NCI-H1436 treated with DMSO at 0.1 percent for 48 hours (cell line): ENCODE results near the gene IPO4.
A peak's percentile ranks its signal among the peaks of the same experiment; 100 is the strongest.
"Not testable (repeated sequence)": the region's sequence is repeated elsewhere in the genome, so short reads cannot be mapped to it uniquely, and the experiment has no call there.

ENCODE experiments used
- DNase-seq: peaks from one replicate; lab custom pipeline; 2025; lab: John Stamatoyannopoulos, UW

Gene IPO4, protein sequence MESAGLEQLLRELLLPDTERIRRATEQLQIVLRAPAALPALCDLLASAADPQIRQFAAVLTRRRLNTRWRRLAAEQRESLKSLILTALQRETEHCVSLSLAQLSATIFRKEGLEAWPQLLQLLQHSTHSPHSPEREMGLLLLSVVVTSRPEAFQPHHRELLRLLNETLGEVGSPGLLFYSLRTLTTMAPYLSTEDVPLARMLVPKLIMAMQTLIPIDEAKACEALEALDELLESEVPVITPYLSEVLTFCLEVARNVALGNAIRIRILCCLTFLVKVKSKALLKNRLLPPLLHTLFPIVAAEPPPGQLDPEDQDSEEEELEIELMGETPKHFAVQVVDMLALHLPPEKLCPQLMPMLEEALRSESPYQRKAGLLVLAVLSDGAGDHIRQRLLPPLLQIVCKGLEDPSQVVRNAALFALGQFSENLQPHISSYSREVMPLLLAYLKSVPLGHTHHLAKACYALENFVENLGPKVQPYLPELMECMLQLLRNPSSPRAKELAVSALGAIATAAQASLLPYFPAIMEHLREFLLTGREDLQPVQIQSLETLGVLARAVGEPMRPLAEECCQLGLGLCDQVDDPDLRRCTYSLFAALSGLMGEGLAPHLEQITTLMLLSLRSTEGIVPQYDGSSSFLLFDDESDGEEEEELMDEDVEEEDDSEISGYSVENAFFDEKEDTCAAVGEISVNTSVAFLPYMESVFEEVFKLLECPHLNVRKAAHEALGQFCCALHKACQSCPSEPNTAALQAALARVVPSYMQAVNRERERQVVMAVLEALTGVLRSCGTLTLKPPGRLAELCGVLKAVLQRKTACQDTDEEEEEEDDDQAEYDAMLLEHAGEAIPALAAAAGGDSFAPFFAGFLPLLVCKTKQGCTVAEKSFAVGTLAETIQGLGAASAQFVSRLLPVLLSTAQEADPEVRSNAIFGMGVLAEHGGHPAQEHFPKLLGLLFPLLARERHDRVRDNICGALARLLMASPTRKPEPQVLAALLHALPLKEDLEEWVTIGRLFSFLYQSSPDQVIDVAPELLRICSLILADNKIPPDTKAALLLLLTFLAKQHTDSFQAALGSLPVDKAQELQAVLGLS

GRCh38 chr14:24188251-24189058 lies at the start of gene IPO4:
Gene IPO4, minus strand, starts transcription at chr14:24188816. Its CDS starts 29 bp downstream, at chr14:24188787.
- DNase-seq = peak; percentile 91

- DNase-seq = no peak
Measured at GRCh38 chr14:24238123-24238522, 49.5 kb upstream of the IPO4 start.

DNA sequence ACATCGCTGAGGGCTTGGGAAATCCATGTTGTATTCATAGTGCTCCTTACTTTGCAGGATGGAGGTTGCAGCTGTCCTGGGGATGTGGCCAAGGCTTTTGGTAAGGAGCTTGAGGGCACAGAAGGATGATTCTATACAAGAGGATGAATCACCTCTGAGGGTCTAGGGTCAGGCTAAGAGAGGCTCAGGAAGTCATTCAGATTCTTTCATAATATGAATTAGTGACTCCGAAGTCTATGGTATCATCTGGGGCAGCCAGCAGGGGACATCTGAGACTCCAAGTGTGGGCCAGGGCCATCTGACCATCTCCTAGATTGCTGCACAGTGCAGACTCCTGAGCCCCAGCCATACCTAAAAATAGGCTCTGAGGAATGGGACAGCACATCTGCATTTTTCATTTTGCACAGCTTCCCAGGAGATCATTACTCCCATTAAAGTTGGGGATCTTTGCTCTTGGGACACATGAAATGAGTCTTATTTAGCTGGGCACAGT lies 48.9 kb upstream of the IPO4 start:
- no peak for DNase-seq

DNA sequence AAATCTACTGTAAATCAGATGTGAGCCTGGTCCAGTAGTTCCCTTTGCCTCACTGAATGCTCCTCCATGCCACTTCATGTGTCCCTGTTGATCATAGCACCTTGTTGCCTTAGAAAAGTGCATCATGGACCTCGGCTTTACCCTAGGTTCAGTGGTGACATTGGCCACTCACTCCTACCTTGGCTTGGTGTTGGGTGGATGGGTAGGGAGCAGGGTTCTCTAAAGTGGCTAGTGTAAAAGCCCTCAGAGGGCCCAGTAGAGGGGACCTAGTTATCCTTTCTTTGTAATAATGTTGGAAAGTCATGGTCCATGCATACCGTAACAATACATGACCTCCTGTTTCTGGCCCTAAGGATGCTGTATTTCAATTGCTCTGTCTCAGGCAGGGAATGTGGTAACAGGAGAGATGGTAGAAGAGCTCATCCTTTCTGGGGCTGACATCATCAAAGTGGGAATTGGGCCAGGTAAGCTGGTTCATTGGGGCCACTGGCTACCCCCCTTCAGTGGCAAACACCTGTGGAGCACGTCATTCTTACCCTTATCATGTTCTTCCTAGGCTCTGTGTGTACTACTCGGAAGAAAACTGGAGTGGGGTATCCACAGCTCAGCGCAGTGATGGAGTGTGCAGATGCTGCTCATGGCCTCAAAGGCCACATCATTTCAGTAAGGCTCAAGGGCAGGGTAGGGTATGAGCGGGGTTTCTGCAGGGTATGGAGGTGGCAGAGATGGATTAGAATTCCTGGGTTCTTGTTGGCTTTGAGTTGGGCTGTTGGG lies 48.3 kb upstream of the IPO4 start:
- no peak for DNase-seq

DNA sequence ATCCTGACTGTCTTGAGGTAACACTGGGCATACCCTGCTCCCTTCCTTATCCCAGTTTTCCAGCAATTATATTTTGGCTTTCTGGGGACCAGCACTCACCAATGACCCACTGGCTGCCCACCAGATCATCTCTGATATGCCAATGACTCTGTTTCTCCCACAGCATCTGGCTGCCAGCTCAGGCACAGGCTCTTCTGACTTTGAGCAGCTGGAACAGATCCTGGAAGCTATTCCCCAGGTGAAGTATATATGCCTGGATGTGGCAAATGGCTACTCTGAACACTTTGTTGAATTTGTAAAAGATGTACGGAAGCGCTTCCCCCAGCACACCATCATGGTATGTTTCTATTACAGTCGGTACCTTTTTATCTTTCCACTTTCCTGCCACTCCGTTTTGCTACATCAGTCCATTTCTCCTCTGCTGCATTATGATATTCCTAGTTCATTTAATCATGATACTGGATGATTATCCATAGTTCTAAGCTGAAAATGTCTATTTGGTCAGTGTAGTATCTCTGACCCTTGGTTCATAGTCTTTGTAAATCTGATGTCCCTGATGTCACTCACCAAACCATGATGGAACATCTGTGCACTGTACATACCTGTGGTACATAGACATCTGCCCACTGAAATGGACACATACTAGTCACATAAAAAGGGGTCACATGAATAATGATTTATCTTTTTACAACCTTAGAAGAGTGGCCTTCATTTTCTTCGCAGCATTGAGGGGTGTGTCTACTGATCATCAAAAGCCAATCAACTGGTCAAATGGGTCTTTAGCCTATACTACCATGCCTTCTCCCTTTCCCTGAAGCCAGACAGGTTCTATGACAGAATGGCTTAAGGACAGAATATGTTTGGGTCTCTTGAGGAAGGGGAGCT lies 47.4 kb upstream of the IPO4 start:
- no peak for DNase-seq

DNA sequence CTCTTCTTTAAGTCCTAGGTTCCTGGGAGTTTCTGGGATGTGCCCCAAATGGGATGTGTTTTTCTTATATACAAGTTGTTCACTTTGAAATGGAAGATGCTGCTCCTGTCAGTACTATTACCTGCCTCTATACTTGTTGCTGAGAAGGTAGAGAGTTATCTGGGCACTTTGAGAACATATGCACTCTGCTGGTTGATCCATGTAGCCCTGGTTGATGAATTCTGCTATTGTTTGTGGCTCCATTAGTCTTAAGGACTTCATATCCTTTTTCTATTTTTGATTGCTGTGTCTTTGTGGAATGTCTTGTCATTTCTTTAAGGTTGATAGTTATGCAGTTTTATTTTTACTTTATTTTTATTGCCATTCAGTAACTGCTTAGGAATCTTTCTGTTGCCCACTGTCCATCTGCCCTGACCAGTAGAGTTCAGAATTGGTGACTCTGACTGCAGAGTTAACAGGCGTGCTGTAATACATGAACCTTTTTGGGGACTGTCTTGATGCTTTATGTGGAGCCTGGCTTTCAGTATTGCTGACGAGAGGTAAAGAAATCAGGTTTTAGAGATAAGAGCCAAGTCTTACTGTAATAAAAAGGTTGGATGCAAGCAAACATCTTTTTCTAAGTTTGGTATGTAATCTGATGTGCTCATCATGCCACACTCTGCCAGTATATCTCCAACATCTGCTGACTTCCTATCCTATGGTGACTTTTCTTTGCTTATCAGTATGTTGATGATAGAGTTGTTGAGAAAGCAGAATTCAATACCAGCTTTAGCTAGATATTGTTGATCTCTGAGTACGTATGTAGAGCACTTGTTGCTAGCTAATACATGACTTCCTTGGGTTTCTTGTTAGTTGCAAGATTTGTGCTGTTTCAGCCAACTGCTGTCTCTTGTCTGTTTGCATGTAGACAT lies 45.7 kb upstream of the IPO4 start:
- no peak for DNase-seq

- no peak for DNase-seq
Measured at GRCh38 chr14:24233538-24233866, 44.9 kb upstream of the IPO4 start.

DNA sequence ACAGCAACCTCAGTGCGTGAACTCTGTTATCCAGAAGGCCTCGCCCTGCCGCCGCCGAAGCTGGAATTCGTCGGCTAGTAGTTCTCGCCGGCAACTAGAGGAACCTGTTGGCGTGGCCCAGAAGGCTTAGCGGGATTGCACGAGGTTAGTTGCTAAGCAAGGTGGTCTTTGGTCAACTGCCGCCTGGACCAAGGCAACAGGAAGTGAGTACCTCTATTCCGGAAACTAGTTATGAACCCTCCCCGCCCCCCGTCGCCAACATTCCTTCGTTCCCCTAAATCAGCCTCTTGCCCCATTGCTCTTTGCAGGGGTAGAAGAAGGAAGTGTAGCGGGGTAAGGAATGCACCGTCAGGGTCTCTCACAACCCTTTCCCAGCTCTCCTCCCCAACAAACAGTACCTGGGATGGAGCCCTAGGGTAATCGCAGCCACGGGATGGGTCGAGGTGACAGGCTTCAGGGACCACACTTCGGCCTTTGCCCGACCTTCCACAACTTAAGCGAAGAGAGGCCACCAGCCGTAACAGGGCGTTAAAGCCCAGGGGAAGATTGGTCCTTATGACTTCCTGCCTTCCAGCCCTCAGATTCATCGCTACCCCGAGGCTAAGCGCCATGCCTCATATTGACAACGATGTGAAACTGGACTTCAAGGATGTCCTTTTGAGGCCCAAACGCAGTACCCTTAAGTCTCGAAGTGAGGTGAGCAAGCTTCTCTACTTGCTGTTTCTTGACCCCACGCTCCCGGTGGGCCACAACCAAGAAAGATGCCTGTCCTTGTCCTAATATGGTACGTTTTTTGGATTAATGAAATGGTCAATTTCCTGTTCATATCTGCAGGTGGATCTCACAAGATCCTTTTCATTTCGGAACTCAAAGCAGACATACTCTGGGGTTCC lies 44.3 kb upstream of the IPO4 start, which contains the start of gene GMPR2:
GMPR2 (plus strand) TSS at position 285 of the 893 bp plus-strand sequence; CDS start at position 610, 325 bp downstream.
- DNase-seq = no peak

DNA sequence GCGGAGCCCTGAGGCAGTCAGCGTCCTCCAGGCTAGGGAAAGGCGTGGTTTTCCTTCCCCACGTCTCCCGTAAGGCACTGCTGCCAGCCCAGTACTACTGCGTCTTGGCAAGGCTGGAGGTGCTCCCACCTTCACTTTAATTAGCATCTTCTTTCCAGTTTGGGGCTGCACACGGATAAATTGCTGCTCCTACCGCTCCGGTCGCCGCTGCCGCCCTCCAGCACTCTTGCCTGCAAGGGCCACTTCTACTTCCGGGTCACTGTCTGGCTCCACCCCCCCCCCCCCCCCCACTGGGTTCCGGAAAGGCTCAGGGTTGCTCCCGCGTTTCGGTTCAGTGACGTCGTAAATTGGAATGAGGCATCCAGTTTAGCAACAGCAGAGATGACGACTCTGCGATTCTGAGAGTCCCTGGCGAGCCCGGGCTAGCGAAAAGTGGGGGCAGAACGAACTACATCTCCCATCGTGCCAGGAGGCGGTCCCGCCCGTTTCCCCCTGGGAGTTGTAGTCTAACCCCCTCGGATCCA lies 43.6 kb upstream of the IPO4 start, which contains the start of gene NEDD8:
NEDD8 (minus strand) TSS at position 247 of the 524 bp plus-strand sequence; CDS start at position 147, 100 bp downstream.
- DNase-seq = peak; percentile 46

DNA sequence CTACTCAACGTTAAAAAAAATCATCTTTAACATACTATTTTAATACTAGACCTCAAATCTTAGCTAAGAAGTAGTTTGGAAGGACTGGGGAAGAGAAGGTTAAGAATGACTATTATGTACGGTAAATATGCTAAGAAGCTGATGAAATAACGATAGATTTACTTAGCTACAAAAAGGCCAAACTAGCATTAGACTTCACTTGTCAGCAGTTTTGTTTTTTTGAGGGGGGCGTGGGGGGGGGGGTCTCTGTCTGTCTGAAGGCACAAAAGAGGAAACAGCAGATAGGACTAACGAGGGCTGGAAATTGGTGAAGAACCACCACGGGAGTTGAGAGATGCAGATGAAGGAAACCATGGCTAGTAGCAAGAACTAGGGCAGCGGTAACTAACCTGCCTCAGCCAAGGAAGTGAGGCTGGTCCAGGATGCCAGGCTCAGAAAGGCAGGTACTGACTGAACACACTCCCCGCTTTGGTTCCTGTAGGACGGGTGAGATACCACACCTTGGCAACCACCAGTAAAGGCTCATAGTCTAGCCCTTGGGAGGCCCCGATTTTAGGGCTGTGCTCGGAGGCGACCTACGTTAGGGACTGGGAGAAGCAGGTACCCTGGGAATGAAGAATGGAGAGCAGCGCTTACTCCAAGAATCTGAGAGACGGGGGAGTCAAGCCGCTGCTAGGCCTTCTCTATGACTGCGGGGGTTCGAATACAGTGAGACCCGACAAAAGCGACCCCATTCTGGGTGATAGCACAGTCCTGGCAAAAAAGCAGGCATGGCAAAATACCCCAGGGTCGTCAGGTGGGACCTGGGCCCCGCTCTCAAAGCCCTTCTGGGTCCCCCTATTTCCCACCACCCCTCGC lies 42.9 kb upstream of the IPO4 start:
- no peak for DNase-seq

- DNase-seq = no peak
Measured at GRCh38 chr14:24228902-24229301, 40.3 kb upstream of the IPO4 start.

GRCh38 chr14:24226473-24226872 lies 37.9 kb upstream of the IPO4 start:
- DNase-seq = no peak

GRCh38 chr14:24224618-24225071 lies 36.0 kb upstream of the IPO4 start:
- no peak for DNase-seq

- DNase-seq = not testable (repeated sequence)
Measured at GRCh38 chr14:24222987-24223386, 34.4 kb upstream of the IPO4 start.

- no peak for DNase-seq
Measured at GRCh38 chr14:24219521-24219920, 30.9 kb upstream of the IPO4 start.

GRCh38 chr14:24219080-24219479 lies 30.5 kb upstream of the IPO4 start:
- DNase-seq = no peak
